GM23338 (cell line): ENCODE measurements around the gene IL22RA2. TPM values are rescaled to one million over a fixed set of nuclear protein-coding genes. Genes with fewer than 3 reads are reported as not detected.

Source experiments
- ATAC-seq: fragments of 200-7000 bp; cut with Tn5 transposase; 3 replicates; pipeline ENCODE4 v1.9.1; 2020
- DNase-seq: peaks from one replicate; pipeline ENCODE4 v3.0.0-alpha.2; 2015; ENCODE audit warnings: low spot score
- H2AFZ ChIP-seq: fragments of 200-600 bp; sonication (generic); 2 replicates; pipeline ENCODE4 v1.8.0; 2016; ENCODE audit warnings: antibody characterized with exemption, mild to moderate bottlenecking, moderate library complexity
- H3F3A ChIP-seq: fragments of 200-600 bp; sonication (generic); replicated peaks from 2 replicates; pipeline ENCODE4 v1.8.0; 2017; ENCODE audit warnings: antibody characterized with exemption, mixed run types, low read depth
- H3K27ac ChIP-seq: fragments of 200-600 bp; sonication (generic); 2 replicates; pipeline ENCODE4 v1.6.1; 2016; ENCODE audit warnings: low read depth
- H3K27me3 ChIP-seq: fragments of 200-600 bp; sonication (generic); 2 replicates; pipeline ENCODE4 v1.8.0; 2016; ENCODE audit warnings: mild to moderate bottlenecking, mixed run types, moderate library complexity; ENCODE audit not compliant: insufficient read depth
- H3K36me3 ChIP-seq: fragments of 200-600 bp; sonication (generic); 2 replicates; pipeline ENCODE4 v1.8.0; 2016; ENCODE audit warnings: mild to moderate bottlenecking; ENCODE audit not compliant: insufficient read depth
- H3K4me1 ChIP-seq: fragments of 200-600 bp; sonication (generic); 2 replicates; pipeline ENCODE4 v1.8.0; 2016; ENCODE audit warnings: mild to moderate bottlenecking, moderate library complexity; ENCODE audit not compliant: insufficient read depth
- H3K4me2 ChIP-seq: fragments of 200-600 bp; sonication (generic); 2 replicates; pipeline ENCODE4 v1.7.1; 2017; ENCODE audit warnings: mixed run types
- H3K4me3 ChIP-seq: fragments of 200-600 bp; sonication (generic); 2 replicates; pipeline ENCODE4 v1.6.1; 2016; ENCODE audit warnings: mixed run types
- H3K79me2 ChIP-seq: fragments of 200-600 bp; sonication (generic); replicated peaks from 2 replicates; pipeline ENCODE4 v1.8.0; 2017; ENCODE audit warnings: mild to moderate bottlenecking; ENCODE audit not compliant: insufficient read depth
- H3K9me2 ChIP-seq: fragments of 200-600 bp; sonication (generic); 2 replicates; pipeline ENCODE4 v1.8.0; 2017; ENCODE audit not compliant: insufficient read depth
- H4K20me1 ChIP-seq: fragments of 200-600 bp; sonication (generic); replicated peaks from 2 replicates; pipeline ENCODE4 v1.8.0; 2017; ENCODE audit warnings: mild to moderate bottlenecking; ENCODE audit not compliant: insufficient read depth
- H3K27ac Mint-ChIP-seq: 2 replicates; pipeline ENCODE4 v1.8.0; 2020; ENCODE audit warnings: inconsistent platforms, mild to moderate bottlenecking, moderate library complexity, mixed read lengths
- H3K27me3 Mint-ChIP-seq: 3 replicates; pipeline ENCODE4 v1.8.0; 2022; ENCODE audit warnings: low read depth, mild to moderate bottlenecking, moderate library complexity, mixed read lengths, inconsistent platforms; ENCODE audit not compliant: insufficient read depth, poor library complexity
- H3K36me3 Mint-ChIP-seq: 3 replicates; pipeline ENCODE4 v1.8.0; 2021; ENCODE audit warnings: low read depth, mild to moderate bottlenecking, inconsistent platforms, moderate library complexity, mixed read lengths
- H3K4me1 Mint-ChIP-seq: 3 replicates; pipeline ENCODE4 v1.8.0; 2020; ENCODE audit warnings: mild to moderate bottlenecking, inconsistent platforms, mixed read lengths
- H3K4me3 Mint-ChIP-seq: 3 replicates; pipeline ENCODE4 v1.8.0; 2021; ENCODE audit warnings: moderate library complexity, mild to moderate bottlenecking, inconsistent platforms, mixed read lengths
- H3K9me3 Mint-ChIP-seq: 3 replicates; pipeline ENCODE4 v1.8.0; 2020; ENCODE audit warnings: moderate library complexity, mild to moderate bottlenecking, inconsistent platforms, mixed read lengths
- EZH2phosphoT487 ChIP-seq: fragments of 200-600 bp; sonication (generic); IDR thresholded peaks from one replicate; pipeline ENCODE4 v1.8.1; 2018; ENCODE audit warnings: antibody characterized with exemption; ENCODE audit not compliant: unreplicated experiment
- STAT1 ChIP-seq: IDR thresholded peaks from one replicate; pipeline ENCODE4 v1.6.1; 2016; ENCODE audit warnings: antibody characterized with exemption; ENCODE audit not compliant: unreplicated experiment
- ZNF462 ChIP-seq: fragments of 250-450 bp; sonication (Bioruptor Pico); IDR thresholded peaks from 2 replicates; pipeline ENCODE4 v1.5.0; 2020; ENCODE audit warnings: mild to moderate bottlenecking, moderate library complexity
- polyA plus RNA-seq: library from polyadenylated mRNA; unstranded; fragments of >200 nt; fragmentation: Nextera tagmentation; extraction: Ambion mirVana; gene quantifications from 2 replicates; pipeline ENCODE4 v1.2.1, GENCODE V29; 2016
- total RNA-seq: library from RNA; depleted of rRNA; stranded (reverse); fragments of >200 nt; shearing (Covaris generic); gene quantifications from 2 replicates; pipeline ENCODE4 v1.2.3, GENCODE V29; 2014

Gene IL22RA2
- total and polyA plus RNA-seq, 2 experiments from 2014 or later: not detected

DNA sequence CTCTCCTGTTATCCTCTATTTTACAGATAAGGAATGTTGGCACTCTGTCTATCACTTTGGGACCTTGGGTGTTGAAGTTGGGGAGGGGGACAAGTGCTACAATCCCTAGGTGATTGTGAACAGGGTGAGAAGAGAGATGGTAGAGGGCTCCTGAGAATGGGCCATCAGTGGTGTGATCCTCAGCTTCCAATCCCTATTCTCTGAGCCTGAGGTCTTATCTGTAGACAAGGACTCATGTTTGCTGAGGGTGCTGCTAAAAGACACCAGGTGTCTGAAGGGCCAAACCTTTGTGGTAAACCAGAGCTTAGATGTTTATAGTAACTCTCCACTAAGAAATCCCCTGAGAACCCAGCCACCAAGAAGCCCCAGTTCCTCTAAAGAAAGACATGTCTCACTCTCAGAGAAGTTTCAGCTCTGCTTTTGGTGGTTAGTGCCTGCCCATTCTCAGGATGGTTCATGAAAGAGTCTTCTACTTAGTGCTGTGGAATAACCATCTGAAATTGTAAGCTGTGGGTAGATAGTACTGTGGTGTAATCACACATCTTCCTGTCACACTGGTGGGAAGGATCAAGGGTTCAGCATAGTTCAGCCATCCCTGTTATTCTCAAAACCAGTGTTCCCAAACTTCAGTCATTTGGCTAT is 70.5 kb downstream of the IL22RA2 start:
- peaks cover 3% of the 10 kb centered on the region for H3K27me3 Mint-ChIP-seq

More for the DNA sequence above, 70.5 kb downstream of the IL22RA2 start:
- Mint-ChIP-seq H3K4me1 (peaks cover 3% of the 10 kb centered on the region; the same call in 2 of the 3 replicates), H3K9me3 (peaks cover 14% of the 10 kb centered on the region), H3K4me3 (no peak overlapping the region), H3K27ac (no peak overlapping the region), H3K36me3 (peaks cover 13% of the 10 kb centered on the region)
- Histone ChIP-seq H3K4me3 (no peak overlapping the region), H3K4me2 (no peak overlapping the region), H3K27ac (no peak overlapping the region), H3K27me3 (no peaks in the 10 kb centered on the region), H2AFZ (no peak overlapping the region), H3F3A (no peaks in the 10 kb centered on the region), H3K36me3 (peaks cover 4% of the 10 kb centered on the region; the same call in 1 of the 2 replicates), H4K20me1 (no peaks in the 10 kb centered on the region), H3K9me2 (peaks cover 18% of the 10 kb centered on the region), H3K79me2 (no peaks in the 10 kb centered on the region), H3K4me1 (no peaks in the 10 kb centered on the region)
- ATAC-seq: no peak
- no peak for TF ChIP-seq ZNF462 (CRISPR knock-in tag)
- TF ChIP-seq EZH2phosphoT487: no peak
- no peak for TF ChIP-seq STAT1
- DNase-seq: no peak
